ENCODE measurements around the gene CNPY1. TPM values are rescaled to one million over a fixed set of nuclear protein-coding genes. Genes with fewer than 3 reads are reported as not detected.
A peak's percentile ranks its signal among the peaks of the same experiment; 100 is the strongest.

CNPY1 gene
- total and polyA plus RNA-seq, 2 donors (not counting 1 experiment from before 2014, with no cell fraction given): not detected

GRCh38 chr7:155489158-155489840 lies 57.1 kb downstream of the CNPY1 start:
- Histone ChIP-seq H3K4me3 (ENCODE audit: control extremely low read depth in 1 of 5, extremely low read depth in 1 of 5, insufficient read depth in 1 of 5, low read depth in 2 of 5, low read length in 4 of 5) (no peak overlapping the region), H3K4me2 (replicated peaks; ENCODE audit: low read depth, low read length, poor library complexity, severe bottlenecking) (peak overlapping the region; percentile 15), H3K9me3 (ENCODE audit: control extremely low read depth in 1 of 3, control insufficient read depth in 2 of 3, insufficient read depth in 1 of 3, low read length in 2 of 3) (peaks cover 0 to 19% (median 0%) of the 10 kb centered on the region in 3 donors), H3K27ac (ENCODE audit: low read length in 2 of 2) (no peak overlapping the region), H3K9ac (ENCODE audit: low read length) (no peak overlapping the region), H3K79me2 (ENCODE audit: control insufficient read depth, insufficient read depth, low read length) (no peaks in the 10 kb centered on the region), H3K27me3 (replicated peaks in 1 of 4; ENCODE audit: control extremely low read depth in 1 of 4, control insufficient read depth in 3 of 4, insufficient read depth in 4 of 4, low read length in 3 of 4) (peaks cover 0 to 20% (median 0%) of the 10 kb centered on the region in 4 experiments), H3K4me1 (ENCODE audit: control insufficient read depth in 2 of 2, insufficient read depth in 2 of 2, low read length in 2 of 2) (peaks cover 26 to 32% of the 10 kb centered on the region in 2 donors), H4K20me1 (ENCODE audit: control insufficient read depth, insufficient read depth, low read length, poor library complexity, severe bottlenecking) (no peaks in the 10 kb centered on the region), H3K36me3 (replicated peaks in 1 of 2; ENCODE audit: control extremely low read depth in 1 of 2, control insufficient read depth in 1 of 2, extremely low read depth in 1 of 2, insufficient read depth in 2 of 2, low read length in 1 of 2) (no peaks in the 10 kb centered on the region), H2AFZ (ENCODE audit: insufficient read depth, low read depth, low read length, poor library complexity, severe bottlenecking) (peak overlapping the region; percentile 2)
- ChIA-PET POLR2A (no interaction called here), CTCF (interaction anchor here (0.8 kb wide), 1 partner anchor 110 kb away, joined by 3 read pairs; no protein-coding TSS in a partner anchor)
- peak overlapping the region; percentile 13 for H3K27ac Mint-ChIP-seq
- intact Hi-C loops (cut with micrococcal nuclease): no loop called here
- peaks cover 26% of the 10 kb centered on the region for H3K4me1 Mint-ChIP-seq
- no peaks in the 10 kb centered on the region for H3K9me3 Mint-ChIP-seq (ENCODE audit: insufficient read depth)
- TF ChIP-seq EZH2 (IDR thresholded peaks at IDR 0.05; ENCODE audit: borderline replicate concordance, insufficient read depth, low read depth, low read length, poor library complexity, severe bottlenecking) (no peak), CTCF (IDR thresholded peaks at IDR 0.05) (no peak)
- H3K27me3 Mint-ChIP-seq: peaks cover 16% of the 10 kb centered on the region
- ATAC-seq (ENCODE audit: low read depth): no peak
- peak overlapping the region; percentile 94 for H3K4me3 Mint-ChIP-seq
- DNase-seq: peak; percentile 45
- WGBS (ENCODE audit: insufficient coverage): 87% methylated on average over 20 of the region's 20 CpGs

GRCh38 chr7:155488483-155489127 lies 57.8 kb downstream of the CNPY1 start:
- Histone ChIP-seq H4K20me1 (ENCODE audit: control insufficient read depth, insufficient read depth, low read length, poor library complexity, severe bottlenecking) (no peaks in the 10 kb centered on the region), H3K36me3 (replicated peaks in 1 of 2; ENCODE audit: control extremely low read depth in 1 of 2, control insufficient read depth in 1 of 2, extremely low read depth in 1 of 2, insufficient read depth in 2 of 2, low read length in 1 of 2) (no peaks in the 10 kb centered on the region), H3K4me3 (ENCODE audit: control extremely low read depth in 1 of 5, extremely low read depth in 1 of 5, insufficient read depth in 1 of 5, low read depth in 2 of 5, low read length in 4 of 5) (no peak overlapping the region), H3K4me1 (ENCODE audit: control insufficient read depth in 2 of 2, insufficient read depth in 2 of 2, low read length in 2 of 2) (peaks cover 26 to 32% of the 10 kb centered on the region in 2 donors), H3K4me2 (replicated peaks; ENCODE audit: low read depth, low read length, poor library complexity, severe bottlenecking) (peak overlapping the region; percentile 15), H3K9ac (ENCODE audit: low read length) (no peak overlapping the region), H3K79me2 (ENCODE audit: control insufficient read depth, insufficient read depth, low read length) (no peaks in the 10 kb centered on the region), H3K9me3 (ENCODE audit: control extremely low read depth in 1 of 3, control insufficient read depth in 2 of 3, insufficient read depth in 1 of 3, low read length in 2 of 3) (peaks cover 0 to 15% (median 0%) of the 10 kb centered on the region in 3 donors), H3K27me3 (replicated peaks in 1 of 4; ENCODE audit: control extremely low read depth in 1 of 4, control insufficient read depth in 3 of 4, insufficient read depth in 4 of 4, low read length in 3 of 4) (peaks cover 0 to 25% (median 0%) of the 10 kb centered on the region in 4 experiments), H2AFZ (ENCODE audit: insufficient read depth, low read depth, low read length, poor library complexity, severe bottlenecking) (no peak overlapping the region), H3K27ac (ENCODE audit: low read length in 2 of 2) (no peak overlapping the region)
- intact Hi-C loops (cut with micrococcal nuclease): no loop called here
- 77% methylated on average over 9 of the region's 9 CpGs for WGBS (ENCODE audit: insufficient coverage)
- Mint-ChIP-seq H3K27me3 (peaks cover 19% of the 10 kb centered on the region), H3K4me1 (peaks cover 26% of the 10 kb centered on the region), H3K9me3 (ENCODE audit: insufficient read depth) (no peaks in the 10 kb centered on the region), H3K27ac (peak overlapping the region; percentile 13), H3K4me3 (peak overlapping the region; percentile 23)
- TF ChIP-seq EZH2 (IDR thresholded peaks at IDR 0.05; ENCODE audit: borderline replicate concordance, insufficient read depth, low read depth, low read length, poor library complexity, severe bottlenecking) (no peak), CTCF (IDR thresholded peaks at IDR 0.05) (no peak)
- POLR2A ChIA-PET: no interaction called here
- CTCF ChIA-PET: interaction anchor here (0.8 kb wide), 1 partner anchor 111 kb away, joined by 3 read pairs; no protein-coding TSS in a partner anchor
- ATAC-seq (ENCODE audit: low read depth) (no peak), DNase-seq (no peak)
